ENCODE data around the gene KLHL21.
A peak's percentile ranks its signal among the peaks of the same experiment; 100 is the strongest.
"Not testable (repeated sequence)": the region's sequence is repeated elsewhere in the genome, so short reads cannot be mapped to it uniquely, and the experiment has no call there.

The KLHL21 gene

GRCh38 chr1:6581561-6582305 lies 20.9 kb downstream of the KLHL21 start:
- DNase-seq: peak in 1 of 2 experiments; percentile 31

GRCh38 chr1:6580593-6581409 lies 21.9 kb downstream of the KLHL21 start:
- DNase-seq: peak; percentile 44 to 56

GRCh38 chr1:6580119-6580592 lies 22.5 kb downstream of the KLHL21 start:
- peak; percentile 31 to 50 for DNase-seq

GRCh38 chr1:6579374-6580118 lies 23.1 kb downstream of the KLHL21 start, which contains the start of gene ZBTB48:
Gene ZBTB48 (plus strand): TSS chr1:6579994. CDS start chr1:6580610, 616 bp downstream.
- peak; percentile 93 to 95 for DNase-seq

- DNase-seq: no peak
Measured at GRCh38 chr1:6578624-6579373, 23.9 kb downstream of the KLHL21 start.

GRCh38 chr1:6577831-6578525 lies 24.7 kb downstream of the KLHL21 start:
- no peak for DNase-seq

- DNase-seq: no peak
Measured at GRCh38 chr1:6574818-6575217, 27.9 kb downstream of the KLHL21 start.

- no peak for DNase-seq
Measured at GRCh38 chr1:6574025-6574620, 28.5 kb downstream of the KLHL21 start.

- DNase-seq: no peak
Measured at GRCh38 chr1:6572653-6573383, 29.9 kb downstream of the KLHL21 start.

- no peak for DNase-seq
Measured at GRCh38 chr1:6570987-6571386, 31.7 kb downstream of the KLHL21 start.

- DNase-seq: no peak
Measured at GRCh38 chr1:6570100-6570499, 32.6 kb downstream of the KLHL21 start.

GRCh38 chr1:6569033-6569432 lies 33.6 kb downstream of the KLHL21 start:
- no peak for DNase-seq

- no peak for DNase-seq
Measured at GRCh38 chr1:6560267-6560666, 42.4 kb downstream of the KLHL21 start.

GRCh38 chr1:6559161-6559560 lies 43.5 kb downstream of the KLHL21 start:
- not testable (repeated sequence) for DNase-seq

- DNase-seq: no peak
Measured at GRCh38 chr1:6557597-6557996, 45.1 kb downstream of the KLHL21 start.

- DNase-seq: no peak
Measured at GRCh38 chr1:6554907-6555778, 47.5 kb downstream of the KLHL21 start, which contains the start of gene TAS1R1. Gene TAS1R1 (plus strand): TSS chr1:6555307. CDS start chr1:6555374, 67 bp downstream.

GRCh38 chr1:6554031-6554906 lies 48.4 kb downstream of the KLHL21 start, which contains the start of gene NOL9:
Gene NOL9 (minus strand): TSS chr1:6554513. CDS start chr1:6554502, 11 bp downstream.
- peak; percentile 85 to 88 for DNase-seq

- DNase-seq: no peak
Measured at GRCh38 chr1:6547301-6547700, 55.4 kb downstream of the KLHL21 start.

Data from Kasumi-1 (cell line).